ENCODE measurements around the gene GNB3.

GNB3 gene

DNA sequence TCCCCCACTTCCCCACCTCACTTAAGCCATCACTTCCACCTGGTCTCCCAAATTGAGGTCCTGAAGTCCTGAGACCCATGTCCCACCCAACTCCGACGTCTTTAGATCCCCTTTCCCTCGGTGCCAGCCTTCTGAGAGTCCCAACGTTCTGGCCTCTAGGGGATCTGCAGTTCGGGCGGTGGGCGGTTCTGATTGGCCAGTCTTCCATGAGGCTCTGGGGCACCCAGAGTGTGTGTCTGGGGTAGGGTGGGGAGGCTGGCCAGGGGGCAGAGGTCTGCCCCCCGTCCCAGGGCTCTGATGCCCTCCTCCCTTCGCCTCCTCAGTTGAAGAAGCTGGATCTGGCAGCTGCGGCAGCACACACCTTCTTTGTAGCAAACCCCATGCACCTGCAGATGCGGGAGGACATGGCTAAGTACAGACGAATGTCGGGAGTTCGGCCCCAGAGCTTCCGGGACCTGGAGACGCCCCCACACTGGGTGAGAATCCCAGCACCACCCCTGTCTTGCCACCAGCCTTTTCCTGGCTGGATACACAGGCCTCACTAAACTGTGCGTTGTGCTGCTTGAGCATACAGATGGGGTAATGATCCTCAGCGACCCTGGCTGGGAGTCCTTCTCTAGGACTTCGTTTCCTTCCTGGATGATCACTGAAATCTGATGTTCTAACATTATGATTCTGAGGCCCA lies 11.0 kb upstream of the GNB3 start:
- Histone ChIP-seq H3K4me3 (IDR thresholded peaks at IDR 0.05; ENCODE audit: insufficient read depth, low read depth, low read length) (no peak overlapping the region), H3K9ac (no peak overlapping the region), H4K20me1 (ENCODE audit: insufficient read depth) (no peaks in the 10 kb centered on the region), H3K79me2 (ENCODE audit: insufficient read depth, low read depth) (no peaks in the 10 kb centered on the region), H3K4me1 (ENCODE audit: low read depth, poor library complexity, severe bottlenecking) (peaks cover 6% of the 10 kb centered on the region), H3K4me2 (no peak overlapping the region), H3K27ac (no peak overlapping the region), H3K27me3 (ENCODE audit: insufficient read depth, low read depth) (peaks cover 69% of the 10 kb centered on the region), H2AFZ (ENCODE audit: low read depth) (no peak overlapping the region), H3K36me3 (ENCODE audit: insufficient read depth) (no peaks in the 10 kb centered on the region)
- TF ChIP-seq, protein P1, sequence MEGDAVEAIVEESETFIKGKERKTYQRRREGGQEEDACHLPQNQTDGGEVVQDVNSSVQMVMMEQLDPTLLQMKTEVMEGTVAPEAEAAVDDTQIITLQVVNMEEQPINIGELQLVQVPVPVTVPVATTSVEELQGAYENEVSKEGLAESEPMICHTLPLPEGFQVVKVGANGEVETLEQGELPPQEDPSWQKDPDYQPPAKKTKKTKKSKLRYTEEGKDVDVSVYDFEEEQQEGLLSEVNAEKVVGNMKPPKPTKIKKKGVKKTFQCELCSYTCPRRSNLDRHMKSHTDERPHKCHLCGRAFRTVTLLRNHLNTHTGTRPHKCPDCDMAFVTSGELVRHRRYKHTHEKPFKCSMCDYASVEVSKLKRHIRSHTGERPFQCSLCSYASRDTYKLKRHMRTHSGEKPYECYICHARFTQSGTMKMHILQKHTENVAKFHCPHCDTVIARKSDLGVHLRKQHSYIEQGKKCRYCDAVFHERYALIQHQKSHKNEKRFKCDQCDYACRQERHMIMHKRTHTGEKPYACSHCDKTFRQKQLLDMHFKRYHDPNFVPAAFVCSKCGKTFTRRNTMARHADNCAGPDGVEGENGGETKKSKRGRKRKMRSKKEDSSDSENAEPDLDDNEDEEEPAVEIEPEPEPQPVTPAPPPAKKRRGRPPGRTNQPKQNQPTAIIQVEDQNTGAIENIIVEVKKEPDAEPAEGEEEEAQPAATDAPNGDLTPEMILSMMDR (conservative IDR thresholded peaks at IDR 0.05; ENCODE audit: low read depth, low read length): no peak

DNA sequence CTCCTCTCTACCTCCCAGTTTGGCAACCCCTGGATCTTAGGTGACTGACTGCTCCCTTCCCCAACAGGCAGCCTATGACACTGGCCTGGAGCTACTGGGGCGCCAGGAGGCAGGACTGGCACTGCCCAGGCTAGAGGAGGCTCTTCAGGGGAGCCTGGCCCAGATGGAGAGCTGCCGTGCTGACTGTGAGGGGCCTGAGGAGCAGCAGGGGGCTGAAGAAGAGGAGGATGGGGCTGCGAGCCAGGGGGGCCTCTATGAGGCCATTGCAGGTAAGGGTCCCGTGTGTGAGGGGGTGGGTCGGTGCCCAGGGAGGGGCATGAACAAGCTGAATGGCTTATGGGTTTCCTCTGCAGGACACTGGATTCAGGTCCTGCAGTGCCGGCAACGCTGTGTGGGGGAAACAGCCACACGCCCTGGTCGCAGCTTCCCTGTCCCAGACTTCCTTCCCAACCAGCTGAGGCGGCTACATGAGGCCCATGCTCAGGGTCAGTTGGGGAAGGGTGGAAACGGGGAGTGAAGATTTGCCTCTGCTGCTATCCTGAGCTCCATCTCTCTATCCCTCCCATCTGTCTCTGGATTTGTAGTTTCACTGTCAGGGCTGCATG lies 10.3 kb upstream of the GNB3 start:
- H3K4me1 ChIP-seq (ENCODE audit: low read depth, poor library complexity, severe bottlenecking): peaks cover 5% of the 10 kb centered on the region
- H4K20me1 ChIP-seq (ENCODE audit: insufficient read depth): no peaks in the 10 kb centered on the region
- TF ChIP-seq, protein P1 (conservative IDR thresholded peaks at IDR 0.05; ENCODE audit: low read depth, low read length): no peak
- H3K27ac ChIP-seq: no peak overlapping the region
- H3K36me3 ChIP-seq (ENCODE audit: insufficient read depth): no peaks in the 10 kb centered on the region
- H3K9ac ChIP-seq: no peak overlapping the region
- peaks cover 67% of the 10 kb centered on the region for H3K27me3 ChIP-seq (ENCODE audit: insufficient read depth, low read depth)
- no peaks in the 10 kb centered on the region for H3K79me2 ChIP-seq (ENCODE audit: insufficient read depth, low read depth)
- H3K4me2 ChIP-seq: no peak overlapping the region
- H3K4me3 ChIP-seq (IDR thresholded peaks at IDR 0.05; ENCODE audit: insufficient read depth, low read depth, low read length): no peak overlapping the region
- no peak overlapping the region for H2AFZ ChIP-seq (ENCODE audit: low read depth)

GRCh38 chr12:6830999-6831398 lies 9.7 kb upstream of the GNB3 start:
- no peak overlapping the region for H3K4me2 ChIP-seq
- H3K36me3 ChIP-seq (ENCODE audit: insufficient read depth): no peaks in the 10 kb centered on the region
- peaks cover 63% of the 10 kb centered on the region for H3K27me3 ChIP-seq (ENCODE audit: insufficient read depth, low read depth)
- no peak overlapping the region for H3K9ac ChIP-seq
- TF ChIP-seq, protein P1 (conservative IDR thresholded peaks at IDR 0.05; ENCODE audit: low read depth, low read length): no peak
- H3K79me2 ChIP-seq (ENCODE audit: insufficient read depth, low read depth): no peaks in the 10 kb centered on the region
- no peaks in the 10 kb centered on the region for H3K4me1 ChIP-seq (ENCODE audit: low read depth, poor library complexity, severe bottlenecking)
- H3K27ac ChIP-seq: no peak overlapping the region
- no peak overlapping the region for H3K4me3 ChIP-seq (IDR thresholded peaks at IDR 0.05; ENCODE audit: insufficient read depth, low read depth, low read length)
- no peaks in the 10 kb centered on the region for H4K20me1 ChIP-seq (ENCODE audit: insufficient read depth)
- no peak overlapping the region for H2AFZ ChIP-seq (ENCODE audit: low read depth)

DNA sequence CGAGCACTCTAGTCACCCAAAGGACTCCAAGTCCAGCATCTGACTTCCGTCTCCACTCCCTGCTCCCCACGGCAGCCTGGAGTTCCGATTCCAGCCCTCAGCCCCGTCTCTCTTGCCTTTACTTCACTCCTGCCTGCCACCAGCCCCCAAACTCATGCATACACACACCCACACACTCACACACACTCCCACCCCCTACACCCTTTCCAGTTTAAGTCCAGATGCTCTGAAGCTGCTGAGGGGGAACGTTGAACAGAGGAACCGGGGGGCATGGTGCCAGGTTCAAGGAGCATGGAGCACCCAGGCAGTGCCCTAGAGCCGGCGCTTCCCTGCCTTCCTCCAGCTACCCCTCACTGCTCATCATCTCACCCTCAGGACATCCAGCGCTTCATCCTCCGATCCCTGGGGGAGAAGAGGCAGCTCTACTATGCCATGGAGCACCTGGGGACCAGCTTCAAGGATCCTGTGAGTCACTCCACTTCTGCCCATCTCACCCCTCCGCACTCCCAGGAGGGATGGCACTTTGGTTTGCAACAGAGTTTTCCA lies 9.2 kb upstream of the GNB3 start:
- H3K4me1 ChIP-seq (ENCODE audit: low read depth, poor library complexity, severe bottlenecking): no peaks in the 10 kb centered on the region
- H3K27me3 ChIP-seq (ENCODE audit: insufficient read depth, low read depth): peaks cover 59% of the 10 kb centered on the region
- no peak overlapping the region for H2AFZ ChIP-seq (ENCODE audit: low read depth)
- H3K9ac ChIP-seq: no peak overlapping the region
- H4K20me1 ChIP-seq (ENCODE audit: insufficient read depth): no peaks in the 10 kb centered on the region
- H3K79me2 ChIP-seq (ENCODE audit: insufficient read depth, low read depth): no peaks in the 10 kb centered on the region
- TF ChIP-seq, protein P1 (conservative IDR thresholded peaks at IDR 0.05; ENCODE audit: low read depth, low read length): no peak
- H3K36me3 ChIP-seq (ENCODE audit: insufficient read depth): no peaks in the 10 kb centered on the region
- no peak overlapping the region for H3K4me2 ChIP-seq
- no peak overlapping the region for H3K27ac ChIP-seq
- no peak overlapping the region for H3K4me3 ChIP-seq (IDR thresholded peaks at IDR 0.05; ENCODE audit: insufficient read depth, low read depth, low read length)
